SW480 (cell line): ENCODE data around the gene FAM200C.
A peak's percentile ranks its signal among the peaks of the same experiment; 100 is the strongest.
"Not testable (repeated sequence)": the region's sequence is repeated elsewhere in the genome, so short reads cannot be mapped to it uniquely, and the experiment has no call there.

Experiments
- DNase-seq: peaks from one replicate; pipeline ENCODE4 v3.0.0-alpha.2; 2016; ENCODE audit warnings: low spot score

The FAM200C gene

GRCh38 chr5:160399402-160400353 lies at the start of gene FAM200C:
Gene FAM200C, minus strand, starts transcription at chr5:160400054. Its CDS starts 4,564 bp downstream, at chr5:160395490.
- DNase-seq: peak; percentile 96

DNA sequence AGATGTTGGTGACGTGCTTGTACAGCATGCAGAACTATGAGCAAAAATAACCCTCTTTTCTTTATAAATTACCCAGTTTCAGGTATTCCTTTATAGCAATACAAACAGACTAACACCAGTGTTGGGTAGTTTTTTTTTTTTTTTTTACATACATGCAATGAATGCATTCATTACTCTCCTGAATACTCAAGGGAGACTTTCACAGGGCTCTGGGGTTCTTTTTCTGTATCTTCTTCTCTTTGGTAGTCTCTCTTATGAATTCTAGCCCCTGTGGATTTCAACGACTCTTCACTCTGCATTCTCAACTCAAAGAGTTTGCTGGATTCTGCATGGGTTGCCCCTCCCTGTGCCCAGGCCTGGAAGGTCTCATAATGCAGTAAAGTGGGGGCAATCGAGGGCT lies 49.6 kb upstream of the FAM200C start:
- no peak for DNase-seq

- no peak for DNase-seq
Measured at GRCh38 chr5:160448886-160449285, 49.0 kb upstream of the FAM200C start.

GRCh38 chr5:160445751-160446150 lies 45.9 kb upstream of the FAM200C start:
- no peak for DNase-seq

DNA sequence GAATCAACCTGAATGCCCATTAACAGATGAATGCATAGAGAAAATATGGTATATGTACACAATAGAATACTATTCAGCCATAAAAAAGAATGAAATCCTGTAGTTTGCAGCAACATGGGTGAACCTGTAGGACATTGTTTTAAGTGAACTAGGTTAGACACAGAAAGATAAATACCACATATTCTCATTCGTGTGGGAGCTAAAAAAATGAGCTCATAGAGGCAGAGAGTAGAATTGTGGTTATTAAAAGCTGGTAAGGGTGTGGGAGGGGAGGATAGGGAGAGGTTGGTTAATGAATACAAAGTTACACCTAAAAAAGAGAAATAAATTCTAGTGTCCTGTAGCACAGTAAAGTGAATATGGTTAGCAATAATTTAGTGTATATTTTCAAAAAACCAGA lies 45.3 kb upstream of the FAM200C start:
- DNase-seq: no peak

GRCh38 chr5:160444407-160444806 lies 44.6 kb upstream of the FAM200C start:
- DNase-seq: no peak

DNA sequence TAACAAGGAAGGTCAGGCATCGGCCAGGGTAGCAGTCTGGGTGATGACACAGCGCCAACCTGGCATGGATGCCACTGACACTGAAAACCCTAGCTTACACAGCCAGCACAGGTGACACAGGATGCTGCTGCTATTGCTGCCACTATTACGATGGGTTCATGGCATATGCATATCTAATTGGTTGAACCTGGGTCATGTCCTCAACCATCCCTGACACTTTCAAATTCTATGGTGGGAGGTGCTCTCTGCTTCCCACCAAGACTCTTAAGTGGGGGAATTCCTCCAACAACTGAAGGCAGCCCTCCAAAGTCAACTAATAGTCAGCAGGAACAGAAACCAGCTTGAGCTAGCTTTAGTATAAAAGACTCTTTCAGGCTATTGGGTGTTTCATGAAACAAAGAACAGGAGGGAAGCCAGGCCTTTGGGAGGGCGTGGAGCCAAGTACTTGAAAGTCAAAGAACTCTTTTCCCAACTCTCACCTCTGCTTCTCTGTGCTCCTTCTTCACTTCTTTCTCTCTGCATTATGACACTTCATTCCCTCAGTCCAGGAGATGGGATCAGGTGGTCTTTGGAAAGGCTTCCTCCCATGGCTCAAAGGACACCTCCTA lies 43.1 kb upstream of the FAM200C start:
- DNase-seq: no peak

GRCh38 chr5:160441311-160441781 lies 41.5 kb upstream of the FAM200C start:
- no peak for DNase-seq

- peak; percentile 83 for DNase-seq
Measured at GRCh38 chr5:160439205-160439600, 39.3 kb upstream of the FAM200C start.

DNA sequence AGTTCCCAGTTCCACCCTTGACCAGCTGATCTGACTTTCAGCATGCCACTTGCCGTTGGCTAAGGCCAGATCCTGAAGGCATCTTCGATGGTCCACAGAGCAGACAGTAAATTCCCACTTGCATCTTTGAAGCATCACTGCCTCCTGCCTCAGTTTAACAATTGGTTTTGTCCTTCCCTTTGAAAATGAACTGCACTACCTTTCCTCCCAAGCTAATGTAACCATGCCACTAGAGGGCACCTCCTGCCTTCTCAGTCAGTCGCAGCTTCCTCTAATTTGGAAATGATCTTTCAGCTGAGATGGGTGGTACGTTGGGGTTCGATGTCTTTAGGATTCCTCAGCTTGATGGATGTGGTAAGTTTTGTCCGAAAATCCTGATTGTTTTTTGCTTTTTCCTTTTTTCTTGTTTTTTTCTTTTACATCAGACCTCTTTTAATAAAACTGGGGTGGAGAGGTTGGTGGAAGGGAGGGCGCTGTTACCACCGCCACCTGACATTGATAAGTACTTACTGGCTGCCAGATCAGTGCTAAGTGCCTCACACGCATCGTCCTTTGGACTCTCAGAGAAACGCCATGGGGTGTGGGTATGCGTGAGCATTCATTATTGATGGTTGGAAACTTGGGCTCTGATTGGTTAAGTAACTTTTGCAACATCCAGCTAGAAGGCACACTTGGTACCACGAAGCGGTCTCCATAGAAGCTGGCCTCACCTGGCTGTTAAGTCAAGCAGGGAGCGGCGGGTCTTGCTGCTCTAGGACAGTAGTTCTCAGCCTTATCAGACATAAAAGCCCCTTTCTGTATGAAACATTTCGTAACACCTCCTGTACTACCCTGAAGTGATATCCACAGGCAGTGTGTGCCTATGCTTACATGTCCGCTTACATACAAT lies 38.7 kb upstream of the FAM200C start:
- peak; percentile 84 for DNase-seq

DNA sequence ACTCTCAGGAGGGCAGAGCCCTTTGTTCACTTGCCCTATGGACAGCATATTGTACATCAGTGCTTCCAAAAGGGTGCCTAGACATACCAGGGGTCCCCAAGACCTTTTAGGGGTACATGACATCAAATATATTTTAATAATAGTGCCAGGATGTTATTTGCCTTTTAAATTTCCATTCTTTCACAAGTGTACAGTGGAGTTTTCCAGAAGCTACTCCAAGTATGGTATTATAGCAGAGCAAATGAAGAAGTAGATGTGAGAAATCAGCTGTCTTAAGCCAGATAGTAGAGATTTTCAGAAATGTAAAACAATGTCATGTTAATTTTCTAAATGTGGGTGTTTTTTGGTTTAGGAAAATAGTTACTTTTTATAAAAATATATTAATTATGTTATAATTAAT lies 37.4 kb upstream of the FAM200C start:
- DNase-seq: no peak

DNA sequence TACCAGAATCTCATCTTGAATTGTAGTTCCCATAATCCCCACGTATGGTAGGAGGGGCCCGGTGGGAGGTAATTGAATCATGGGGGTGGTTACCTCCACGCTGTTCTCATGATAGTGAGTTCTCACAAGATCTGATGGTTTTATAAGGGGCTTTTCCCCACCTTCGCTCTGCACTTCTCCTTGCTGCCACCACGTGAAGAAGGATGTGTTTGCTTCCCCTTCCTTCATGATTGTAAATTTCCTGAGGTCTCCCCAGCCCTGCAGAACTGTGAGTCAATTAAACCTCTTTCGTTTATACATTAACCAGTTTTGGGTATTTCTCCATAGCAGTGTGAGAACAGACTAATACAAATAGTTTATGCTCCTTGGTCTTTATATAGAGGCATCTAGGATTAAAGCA lies 36.8 kb upstream of the FAM200C start:
- not testable (repeated sequence) for DNase-seq

DNA sequence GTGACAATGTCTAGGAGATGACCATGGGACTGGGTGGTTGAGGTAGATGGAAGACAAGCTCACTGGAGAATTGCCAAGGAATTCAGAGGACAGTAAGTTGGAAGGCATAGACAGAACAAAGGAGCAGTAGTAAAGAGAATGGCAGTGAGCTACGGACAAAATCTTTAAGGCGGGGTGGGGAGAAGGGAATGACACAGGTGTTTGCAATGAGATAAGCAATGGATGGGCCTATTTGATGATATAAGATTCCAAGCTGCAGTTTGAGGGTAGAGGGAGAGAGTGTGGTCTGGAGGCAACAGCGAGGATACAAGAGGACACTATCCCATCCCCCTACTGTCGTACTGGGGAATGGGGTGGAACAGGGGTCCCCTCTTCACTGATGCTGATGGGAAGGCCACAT lies 36.2 kb upstream of the FAM200C start:
- DNase-seq: no peak

DNA sequence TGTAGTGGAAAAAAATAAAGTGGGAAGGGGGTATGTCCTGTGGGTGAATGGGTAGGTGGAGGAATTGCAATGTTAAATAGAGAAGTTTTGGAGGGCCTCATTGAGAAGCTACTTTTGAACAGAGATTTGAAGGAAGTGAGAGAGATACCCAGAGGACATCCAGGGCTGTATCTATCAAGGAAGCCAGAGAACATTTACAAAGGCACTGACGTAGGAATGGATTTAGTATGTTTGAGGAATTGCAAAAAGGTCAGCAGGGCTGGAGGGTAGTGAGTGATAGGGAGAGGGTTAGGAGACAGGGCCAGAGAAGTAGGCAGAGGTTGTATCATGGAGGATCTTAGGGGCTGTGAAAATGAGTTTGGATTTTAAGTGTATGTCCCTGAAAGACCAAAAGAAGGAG lies 35.7 kb upstream of the FAM200C start:
- DNase-seq: no peak

DNA sequence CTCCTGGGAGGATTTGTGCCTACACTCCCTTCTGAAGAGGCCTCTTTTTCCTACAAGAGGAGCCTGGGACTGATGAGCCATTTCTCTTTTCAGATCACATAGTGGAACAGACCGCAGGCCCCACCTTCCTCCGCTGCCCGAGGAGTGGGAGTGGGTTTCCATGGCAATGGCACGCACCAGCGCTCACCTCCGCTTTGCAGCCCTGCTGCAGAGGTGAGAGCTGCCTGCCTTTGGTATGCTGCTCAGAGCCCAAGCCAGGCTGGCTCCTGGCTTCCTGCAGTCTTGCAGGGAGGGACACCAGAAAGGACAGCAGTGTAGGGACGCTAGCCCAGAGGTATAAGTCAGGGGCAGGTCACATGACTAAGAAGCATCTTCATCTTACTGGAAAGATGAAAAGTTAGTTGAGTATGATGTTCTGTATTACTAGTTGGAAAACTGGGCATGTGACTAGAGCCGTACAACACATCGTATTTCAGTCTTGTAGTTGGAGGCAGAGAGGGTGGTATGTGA lies 34.2 kb upstream of the FAM200C start:
- peak; percentile 93 for DNase-seq

DNA sequence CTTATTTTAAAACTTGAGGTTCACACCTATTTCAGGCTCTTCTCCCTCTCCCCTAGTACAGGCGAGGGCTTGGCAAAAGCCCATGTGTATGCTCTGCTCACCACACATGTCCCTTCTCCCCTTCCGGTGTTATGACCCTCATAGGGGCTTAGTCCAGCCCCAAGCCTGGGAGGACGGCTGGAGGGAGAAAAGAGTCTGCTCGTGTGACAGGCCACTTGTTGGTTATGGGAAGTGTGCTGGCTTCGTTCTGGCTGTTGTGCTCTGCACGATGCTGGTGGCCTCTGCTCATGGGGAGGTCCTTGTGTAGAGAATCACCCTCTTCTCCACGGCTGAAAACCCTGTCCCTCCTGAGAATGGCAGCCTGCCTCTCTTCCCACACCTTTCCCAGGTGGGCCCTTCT lies 32.9 kb upstream of the FAM200C start:
- no peak for DNase-seq

GRCh38 chr5:160432196-160432595 lies 32.3 kb upstream of the FAM200C start:
- no peak for DNase-seq

DNA sequence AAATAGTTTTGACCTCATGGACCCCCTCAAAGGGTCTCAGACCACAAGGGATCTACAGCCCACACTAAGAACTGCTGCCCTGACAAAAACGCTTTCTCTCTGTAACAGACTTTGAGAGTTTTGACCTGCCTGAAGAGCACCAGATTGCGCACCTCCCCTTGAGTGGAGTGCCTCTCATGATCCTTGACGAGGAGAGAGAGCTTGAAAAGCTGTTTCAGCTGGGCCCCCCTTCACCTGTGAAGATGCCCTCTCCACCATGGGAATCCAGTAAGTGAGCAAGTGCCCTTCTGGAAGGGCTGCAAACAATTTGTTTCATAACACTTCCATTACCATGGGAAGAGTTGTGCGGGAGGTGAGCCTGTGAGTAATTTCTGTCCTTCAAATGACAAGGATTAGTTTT lies 27.8 kb upstream of the FAM200C start:
- DNase-seq: no peak

- DNase-seq: peak; percentile 36
Measured at GRCh38 chr5:160423099-160423498, 23.2 kb upstream of the FAM200C start.

GRCh38 chr5:160421625-160422258 lies 21.9 kb upstream of the FAM200C start, which contains the start of gene PTTG1:
Gene PTTG1, plus strand, starts transcription at chr5:160421855. Its CDS starts 458 bp downstream, at chr5:160422313.
- peak; percentile 97 for DNase-seq

GRCh38 chr5:160420331-160420610 lies 20.4 kb upstream of the FAM200C start:
- no peak for DNase-seq
